ENCODE data around the gene PPFIA2. TPM values are rescaled to one million over a fixed set of nuclear protein-coding genes. Genes with fewer than 3 reads are reported as not detected.

Gene PPFIA2
- total RNA-seq, 1 donor from 2014 or later = not detected

DNA sequence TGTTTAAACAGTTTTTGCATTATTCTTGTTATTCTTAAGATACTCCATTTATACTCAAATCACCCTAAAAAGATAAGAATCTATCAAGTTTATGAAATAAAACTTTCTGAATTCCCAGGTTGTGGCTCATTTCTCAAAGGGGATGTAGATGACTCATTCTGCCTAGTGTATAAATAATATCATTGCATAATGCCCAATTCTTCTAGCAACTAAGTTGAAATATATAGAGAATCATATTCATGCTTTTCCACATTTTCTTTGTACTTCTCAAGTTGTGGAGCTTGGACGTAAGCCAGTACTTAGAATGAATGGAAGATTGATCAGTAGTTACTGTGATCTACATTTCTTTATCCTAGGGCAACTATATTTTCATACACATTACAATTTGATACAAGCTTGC is 201.1 kb downstream of the PPFIA2 start:
- intact Hi-C loops (cut with micrococcal nuclease) = no loop called here

DNA sequence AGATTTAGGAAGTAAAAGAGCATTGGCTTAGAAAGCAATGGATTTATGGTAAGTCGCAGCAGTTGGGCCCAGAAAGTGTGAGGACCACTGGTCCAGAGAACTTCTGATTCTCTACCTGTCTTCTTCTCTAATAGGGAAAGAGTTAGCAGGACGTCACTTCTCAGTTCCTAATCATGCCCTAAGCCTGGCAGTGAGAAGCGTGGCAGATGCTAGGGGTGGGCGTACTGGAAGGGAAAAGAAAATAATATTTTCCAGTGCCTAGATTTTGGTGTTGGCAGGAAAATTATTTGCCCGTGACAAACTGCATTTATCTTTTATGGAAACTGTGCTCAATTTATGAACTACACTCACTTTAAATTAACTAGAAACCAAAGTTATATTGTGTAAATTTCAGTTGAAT is 212.3 kb downstream of the PPFIA2 start:
- intact Hi-C loops (cut with micrococcal nuclease) = no loop called here

GRCh38 chr12:81543621-81544139 is 215.5 kb downstream of the PPFIA2 start:
- intact Hi-C loops (cut with micrococcal nuclease) = no loop called here

- intact Hi-C loops (cut with micrococcal nuclease) = no loop called here
Observed at GRCh38 chr12:81542065-81543010, 216.8 kb downstream of the PPFIA2 start.

- intact Hi-C loops (cut with micrococcal nuclease) = no loop called here
Observed at GRCh38 chr12:81541121-81541520, 218.0 kb downstream of the PPFIA2 start.

DNA sequence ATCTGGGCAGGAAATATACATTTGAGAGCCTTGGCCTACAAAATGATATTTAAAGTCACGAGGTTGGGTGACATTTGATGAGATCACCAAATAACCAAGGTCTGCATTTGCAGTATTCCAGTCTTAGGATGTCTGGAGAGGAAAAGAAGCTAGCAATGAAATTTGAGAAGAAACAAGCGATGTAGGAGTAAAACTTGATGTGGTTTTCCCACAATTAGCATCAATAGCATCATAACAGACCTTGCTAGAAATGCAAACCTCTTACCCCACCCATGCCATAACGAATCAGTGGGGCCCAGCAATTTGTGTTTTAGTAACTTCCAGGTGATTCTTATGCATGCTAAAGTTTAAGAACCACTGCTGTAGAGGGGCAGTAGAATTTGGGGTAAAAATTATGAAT is 219.9 kb downstream of the PPFIA2 start:
- intact Hi-C loops (cut with micrococcal nuclease) = no loop called here

DNA sequence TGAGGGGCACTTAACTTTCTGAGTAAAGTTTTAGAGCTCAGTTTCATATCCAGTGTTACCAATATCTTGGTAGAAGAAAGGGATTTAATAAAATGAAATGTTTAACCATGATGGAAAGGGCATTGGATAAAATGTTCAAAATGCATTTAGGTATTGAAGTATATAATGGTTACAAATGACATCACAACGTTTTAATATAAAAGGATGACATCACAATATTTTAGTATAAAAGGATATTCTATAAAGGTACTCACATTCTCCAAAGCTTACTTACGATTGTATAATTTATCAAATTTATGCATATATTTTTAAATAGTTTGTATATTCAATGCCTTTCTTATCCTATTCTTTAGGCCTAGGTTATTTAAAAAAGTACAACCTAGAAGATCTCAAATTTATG is 226.1 kb downstream of the PPFIA2 start:
- intact Hi-C loops (cut with micrococcal nuclease) = no loop called here

- intact Hi-C loops (cut with micrococcal nuclease) = no loop called here
Observed at GRCh38 chr12:81530352-81530751, 228.8 kb downstream of the PPFIA2 start.

- intact Hi-C loops (cut with micrococcal nuclease) = no loop called here
Observed at GRCh38 chr12:81520064-81520945, 238.8 kb downstream of the PPFIA2 start.

GRCh38 chr12:81518638-81519037 is 240.5 kb downstream of the PPFIA2 start:
- intact Hi-C loops (cut with micrococcal nuclease) = no loop called here

DNA sequence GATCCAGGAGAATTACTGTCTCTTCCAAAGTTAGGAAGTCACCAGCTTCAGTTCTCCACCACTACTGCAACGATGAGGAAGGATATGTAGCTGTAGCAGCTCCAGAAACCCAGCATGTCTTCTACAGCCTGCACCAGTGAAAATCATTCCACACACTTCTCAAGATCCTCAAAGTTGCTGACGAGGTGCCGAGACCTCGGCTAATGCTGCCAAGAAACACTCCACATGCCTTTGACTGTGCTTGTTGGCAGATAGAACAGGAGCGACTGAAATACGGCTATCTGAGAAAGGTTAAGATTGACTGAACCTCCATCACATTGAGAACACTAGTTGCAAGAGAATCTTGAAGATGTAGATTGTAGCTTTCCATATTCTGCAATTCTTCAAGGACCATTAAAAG is 241.9 kb downstream of the PPFIA2 start:
- intact Hi-C loops (cut with micrococcal nuclease) = no loop called here

DNA sequence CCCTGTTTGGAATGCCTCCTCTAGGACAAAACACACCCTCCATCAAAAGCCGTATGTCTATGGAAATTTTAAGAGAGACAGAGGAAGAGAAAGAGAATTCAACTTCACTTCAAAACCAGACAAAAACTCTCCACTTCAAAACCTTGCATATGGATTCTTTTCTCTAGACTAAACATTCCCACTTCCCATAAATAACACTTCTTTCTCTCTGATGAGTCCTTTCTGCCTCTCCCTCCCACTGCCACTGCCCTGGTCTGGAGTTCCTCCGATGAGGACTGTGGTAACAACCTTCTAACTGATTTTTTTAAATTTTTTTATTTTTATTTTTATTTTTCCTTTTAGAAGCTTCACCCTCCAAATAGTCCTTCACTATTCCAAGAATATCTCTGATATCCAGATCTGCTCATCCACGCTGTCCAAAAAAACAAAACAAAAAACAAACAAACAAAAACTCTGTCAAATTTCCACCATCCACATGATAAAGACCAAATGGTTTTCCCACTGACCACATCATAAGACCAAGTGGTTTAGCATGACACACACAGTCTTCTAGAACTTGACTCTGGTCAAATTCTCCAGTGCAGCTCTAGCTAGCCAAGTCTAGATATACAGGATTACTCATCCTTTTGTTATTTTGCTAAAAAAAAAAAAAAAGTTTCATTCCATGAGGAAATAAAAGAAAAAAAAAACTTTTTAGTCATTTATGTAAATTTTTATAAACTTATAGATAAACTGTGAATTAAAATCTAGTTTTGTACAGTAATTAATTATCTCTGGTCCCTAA is 256.0 kb downstream of the PPFIA2 start:
- intact Hi-C loops (cut with micrococcal nuclease) = no loop called here

DNA sequence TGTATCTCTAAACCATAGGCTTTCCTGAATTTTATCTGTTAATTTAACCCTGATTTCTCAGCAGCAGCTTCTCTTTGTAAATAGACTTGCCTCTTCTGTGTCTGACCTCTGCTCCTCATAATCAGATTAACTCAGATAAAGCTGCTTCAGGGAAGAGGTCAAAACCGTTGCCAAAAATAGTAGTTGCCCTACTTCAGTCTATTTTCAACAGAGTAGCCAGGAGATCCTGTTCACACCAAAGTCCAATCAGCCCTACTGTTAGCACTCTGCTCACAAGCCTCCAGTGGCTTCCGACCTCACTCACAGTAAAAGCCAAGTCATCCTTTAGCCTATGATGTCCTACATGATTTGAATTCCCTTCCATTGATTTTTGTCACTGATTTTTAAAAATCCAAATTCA is 258.4 kb downstream of the PPFIA2 start:
- intact Hi-C loops (cut with micrococcal nuclease) = no loop called here

- intact Hi-C loops (cut with micrococcal nuclease) = no loop called here
Observed at GRCh38 chr12:81499809-81500208, 259.3 kb downstream of the PPFIA2 start.

DNA sequence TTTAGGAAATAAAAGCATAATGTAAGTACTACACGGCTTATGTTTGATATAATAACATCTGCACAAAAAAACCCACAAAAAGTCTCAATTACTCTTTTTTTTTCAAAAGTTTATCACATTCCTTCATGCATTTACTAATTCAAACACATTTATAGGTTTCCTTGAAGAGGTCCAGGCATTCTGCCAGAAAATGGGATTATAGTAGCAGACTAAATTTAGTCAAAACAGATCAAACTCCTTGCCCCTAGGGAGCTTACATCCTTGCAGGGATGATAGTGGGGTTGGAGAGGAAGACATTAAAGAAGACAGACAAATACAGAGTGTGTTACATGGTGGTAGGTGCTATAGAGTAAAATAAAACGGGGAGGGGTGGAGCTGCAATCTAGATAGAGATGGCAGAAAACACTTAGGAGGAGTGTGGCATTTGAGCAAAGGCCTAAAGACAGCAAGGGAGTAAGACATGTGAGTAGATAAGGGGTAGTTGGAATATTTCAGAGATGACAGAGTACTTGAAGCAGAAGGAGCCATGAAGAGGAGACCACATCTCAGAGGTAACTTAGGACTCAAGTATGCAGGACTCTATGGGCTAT is 266.9 kb downstream of the PPFIA2 start:
- intact Hi-C loops (cut with micrococcal nuclease) = no loop called here

DNA sequence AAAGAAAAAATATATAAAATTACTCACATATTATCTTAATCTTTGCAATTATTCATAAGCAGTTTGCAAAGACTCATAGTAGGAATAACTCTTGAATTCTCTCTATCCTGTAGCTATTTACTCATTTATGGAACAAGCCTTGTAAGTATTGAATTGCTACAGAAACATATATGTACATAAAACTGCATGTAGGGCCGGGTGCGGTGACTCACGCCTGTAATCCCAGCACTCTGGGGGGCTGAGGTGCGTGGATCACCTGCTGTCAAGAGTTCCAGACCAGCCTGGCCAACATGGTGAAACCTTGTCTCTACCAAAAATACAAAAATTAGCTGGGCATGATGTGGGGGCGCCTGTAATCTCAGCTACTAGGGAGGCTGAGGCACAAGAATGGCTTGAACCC is 286.2 kb downstream of the PPFIA2 start:
- intact Hi-C loops (cut with micrococcal nuclease) = no loop called here

DNA sequence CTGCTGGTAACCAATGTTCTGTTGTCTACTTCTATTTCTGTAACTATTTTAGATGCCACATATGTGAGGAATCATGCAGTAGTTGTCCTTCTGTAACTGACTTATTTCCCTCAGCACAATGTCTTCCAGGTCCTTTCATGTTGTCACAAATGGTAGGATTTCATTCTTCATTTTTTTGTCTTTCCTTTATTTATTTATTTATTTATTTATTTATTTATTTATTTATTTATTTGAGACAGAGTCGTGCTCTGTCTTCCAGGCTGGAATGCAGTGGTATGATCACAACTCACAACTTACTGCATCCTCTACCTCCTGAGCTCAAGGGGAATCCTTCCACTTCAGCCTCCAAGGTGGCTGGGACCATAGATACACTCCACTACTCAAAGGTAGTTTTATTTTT is 288.2 kb downstream of the PPFIA2 start:
- intact Hi-C loops (cut with micrococcal nuclease) = no loop called here

DNA sequence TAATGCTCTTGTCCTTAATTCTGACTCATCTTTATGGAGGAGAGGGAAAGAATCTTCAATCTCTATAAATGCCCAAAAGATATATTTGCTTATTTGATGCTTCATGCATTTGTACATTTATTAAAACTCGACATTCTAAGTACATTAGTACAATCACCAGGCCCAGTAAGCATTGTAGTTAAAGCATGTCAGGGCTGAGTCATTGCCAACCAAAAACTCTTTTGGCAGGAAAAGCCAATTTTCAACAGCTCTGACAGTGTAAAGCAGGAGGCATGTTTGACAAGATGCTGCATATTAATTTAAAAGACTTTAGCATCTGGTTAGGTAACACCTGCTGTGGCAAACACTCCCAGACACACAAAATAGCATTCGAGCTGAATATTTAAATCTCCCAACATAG is 290.9 kb downstream of the PPFIA2 start:
- intact Hi-C loops (cut with micrococcal nuclease) = no loop called here

DNA sequence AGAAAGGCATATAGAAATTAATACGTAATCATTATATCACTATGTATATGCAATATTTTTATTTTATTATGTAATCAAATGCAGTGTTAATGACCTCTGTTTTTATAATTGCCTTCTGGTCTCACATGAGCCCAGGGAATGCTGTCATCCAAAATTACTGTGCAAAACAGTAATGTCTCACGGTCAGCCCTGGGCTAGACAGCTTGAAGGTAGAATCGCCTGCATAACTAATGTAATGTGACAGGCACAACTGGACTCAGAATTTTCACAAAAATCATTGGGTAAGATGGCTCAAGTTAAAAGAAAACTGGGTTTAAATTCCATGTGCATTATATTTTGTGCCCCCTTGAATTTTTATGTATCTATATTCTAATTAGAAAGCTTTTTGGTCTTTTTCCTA is 293.3 kb downstream of the PPFIA2 start:
- intact Hi-C loops (cut with micrococcal nuclease) = no loop called here

- intact Hi-C loops (cut with micrococcal nuclease) = no loop called here
Observed at GRCh38 chr12:81465191-81465590, 294.0 kb downstream of the PPFIA2 start.

GRCh38 chr12:81461163-81461562 is 298.0 kb downstream of the PPFIA2 start:
- intact Hi-C loops (cut with micrococcal nuclease) = no loop called here

All from T-helper 2 cell treated with Interferon-gamma antibody and Interleukin-4, amounts not matched to agents 100 ng/mL and 5 ng/mL, for 36 hours (primary cell).